ENCODE results near the gene VASH1. TPM values are rescaled to one million over a fixed set of nuclear protein-coding genes. Genes with fewer than 3 reads are reported as not detected.

VASH1 gene
- polyA plus RNA-seq, 1 of the 3 experiments (the other 2 are of a cell fraction), result 4.9 TPM

DNA sequence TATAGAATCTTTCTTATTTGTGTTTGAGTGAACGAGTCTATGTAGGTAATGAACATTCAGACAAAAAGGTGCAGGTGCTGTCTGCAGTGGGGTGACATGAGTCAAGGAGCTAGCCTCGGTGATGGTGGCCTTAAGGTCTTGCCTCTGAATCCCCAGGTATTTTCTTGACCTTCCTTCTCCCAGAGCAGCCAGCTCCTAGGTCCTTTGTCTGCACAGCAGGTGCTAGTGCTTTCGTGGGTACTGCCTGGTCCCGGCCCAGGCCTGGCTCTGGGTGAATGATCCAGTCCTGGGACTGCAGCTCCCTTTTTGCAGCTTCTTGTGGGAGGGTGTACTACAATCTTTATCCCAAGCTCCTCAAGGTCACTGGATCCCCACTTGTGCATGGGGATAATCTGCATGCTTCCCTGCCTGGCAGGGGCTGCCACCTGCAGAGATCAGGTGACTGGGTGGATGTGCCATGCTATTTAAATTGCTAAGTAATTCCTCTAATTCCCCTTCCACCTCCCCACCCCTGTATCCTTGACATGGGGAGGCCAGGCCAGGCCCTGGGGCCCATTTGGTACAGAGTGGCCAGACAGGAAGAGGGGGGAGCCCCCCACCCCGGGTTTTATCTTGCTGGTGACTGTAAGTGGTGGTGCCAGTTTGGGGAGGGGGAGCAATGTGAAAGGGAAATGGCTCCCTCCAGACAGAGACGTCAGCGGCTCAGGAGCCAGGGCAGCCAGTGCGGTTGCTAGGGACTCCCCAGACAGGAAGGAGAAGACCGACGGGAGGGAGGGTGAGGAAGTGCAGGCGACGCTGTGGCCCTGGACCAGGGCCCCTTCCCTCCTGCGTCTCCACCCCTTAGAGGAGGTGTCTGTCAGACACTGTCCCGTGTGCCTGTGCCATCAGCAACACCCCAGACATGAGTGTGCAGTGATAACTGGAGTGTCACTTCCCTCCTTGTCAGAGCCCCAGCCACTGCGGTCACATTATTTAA, 6.7 kb downstream of the VASH1 start:
- Histone ChIP-seq H3K79me2 (ENCODE audit: insufficient read depth) (no peaks in the 10 kb centered on the region), H2AFZ (ENCODE audit: low read depth) (no peak overlapping the region), H3K9ac (no peak overlapping the region), H3K9me2 (no peaks in the 10 kb centered on the region), H3K4me2 (no peak overlapping the region), H4K20me1 (ENCODE audit: insufficient read depth) (no peaks in the 10 kb centered on the region), H3K27ac (ENCODE audit: low read depth in 2 of 2, low read length in 1 of 2) (peak overlapping the region in 1 of 2 experiments; percentile 75; a peak in 2 of 4 replicates), H3K4me1 (ENCODE audit: control insufficient read depth in 1 of 2, insufficient read depth in 2 of 2, low read depth in 1 of 2, low read length in 1 of 2) (peaks cover 5 to 38% of the 10 kb centered on the region in 2 experiments; a peak in 2 of 4 replicates), H3K27me3 (ENCODE audit: insufficient read depth) (no peaks in the 10 kb centered on the region), H3K9me3 (no peaks in the 10 kb centered on the region), H3K36me3 (replicated peaks in 1 of 2; ENCODE audit: control insufficient read depth in 1 of 2, insufficient read depth in 2 of 2, low read length in 1 of 2) (no peaks in the 10 kb centered on the region), H3K4me3 (ENCODE audit: low read depth in 2 of 2, low read length in 1 of 2) (no peak overlapping the region), H3F3A (replicated peaks; ENCODE audit: insufficient read depth) (peaks cover 2% of the 10 kb centered on the region)
- ChIA-PET POLR2A (no interaction called here), CTCF (interaction anchor here (1.1 to 5.7 kb wide), 4 partner anchors 17 to 104 kb away, joined by 4 to 23 read pairs (median 10); no protein-coding TSS in a partner anchor)
- DNase-seq, result peak; percentile 76
- TF ChIP-seq RCOR1 (IDR thresholded peaks at IDR 0.05; ENCODE audit: low read length) (no peak), JUND (IDR thresholded peaks at IDR 0.05) (no peak), TCF12 (IDR thresholded peaks at IDR 0.05) (no peak), SIN3A (IDR thresholded peaks at IDR 0.05; ENCODE audit: borderline replicate concordance, low read depth, low read length) (no peak), RFX5 (IDR thresholded peaks at IDR 0.05; ENCODE audit: low read length) (no peak), GABPA (IDR thresholded peaks at IDR 0.05; ENCODE audit: low read depth) (no peak), RAD21 (IDR thresholded peaks at IDR 0.05; ENCODE audit: low read length) (no peak), ELF1 (IDR thresholded peaks at IDR 0.05) (no peak), TEAD4 (IDR thresholded peaks at IDR 0.05; ENCODE audit: borderline replicate concordance, insufficient read depth) (no peak), EP300 (IDR thresholded peaks at IDR 0.05; ENCODE audit: borderline replicate concordance in 1 of 2, low read depth in 1 of 2, low read length in 1 of 2) (no peak), YY1 (IDR thresholded peaks at IDR 0.05; ENCODE audit: low read depth) (no peak)
- 80% methylated on average over 14 of the region's 15 CpGs for WGBS (ENCODE audit: low lambda C conversion rate)

DNA sequence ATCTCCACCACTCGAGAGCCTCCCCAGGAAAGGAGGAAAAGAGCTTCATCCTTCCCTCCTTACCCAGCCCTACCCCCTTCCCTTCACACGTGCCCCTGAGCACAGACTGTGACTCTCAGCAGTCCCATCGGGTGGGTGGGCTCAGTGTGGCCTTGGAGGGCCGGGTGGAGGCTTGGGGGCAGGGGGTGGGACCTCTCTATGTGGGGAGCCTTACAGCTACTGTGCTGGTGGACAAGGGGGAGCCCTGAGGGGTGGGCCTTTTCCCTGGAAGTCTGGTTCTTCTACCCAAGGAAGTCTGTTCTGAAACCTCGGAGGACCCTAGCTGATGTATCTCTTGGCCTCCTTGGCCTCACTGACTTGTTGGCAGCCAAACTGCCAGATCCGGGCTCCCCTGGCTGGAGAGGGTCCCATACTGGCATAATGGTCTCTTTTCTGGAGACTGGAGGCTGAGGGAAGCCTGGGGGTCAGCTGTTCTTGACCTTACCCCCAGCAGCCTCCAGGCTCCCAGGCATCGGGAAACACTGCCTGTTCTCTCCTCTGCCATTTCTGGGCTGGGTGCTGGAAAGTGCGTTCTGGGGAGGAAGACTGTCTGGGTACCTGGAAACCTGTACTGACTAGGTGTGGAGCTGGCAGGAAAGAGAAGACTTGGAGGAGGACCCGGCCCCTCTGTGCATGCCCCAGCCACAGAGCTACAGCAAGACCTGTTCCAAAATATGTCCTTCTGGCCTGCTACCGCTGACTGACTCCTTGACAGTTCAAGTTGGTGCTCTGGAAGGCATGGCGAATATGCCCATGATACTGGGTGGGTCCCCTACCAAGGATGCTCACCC, 7.6 kb downstream of the VASH1 start:
- peaks cover 12 to 38% of the 10 kb centered on the region in 2 experiments for H3K4me1 ChIP-seq (ENCODE audit: control insufficient read depth in 1 of 2, insufficient read depth in 2 of 2, low read depth in 1 of 2, low read length in 1 of 2)
- no peaks in the 10 kb centered on the region for H3K36me3 ChIP-seq (replicated peaks in 1 of 2; ENCODE audit: control insufficient read depth in 1 of 2, insufficient read depth in 2 of 2, low read length in 1 of 2)
- no peak overlapping the region for H3K4me3 ChIP-seq (ENCODE audit: low read depth in 2 of 2, low read length in 1 of 2)
- CTCF ChIA-PET, result interaction anchor here (0.9 to 5.7 kb wide), 4 partner anchors 11 to 301 kb away, joined by 3 to 23 read pairs (median 16); no protein-coding TSS in a partner anchor
- H3K9ac ChIP-seq, result no peak overlapping the region
- H4K20me1 ChIP-seq (ENCODE audit: insufficient read depth), result no peaks in the 10 kb centered on the region
- WGBS (ENCODE audit: low lambda C conversion rate), result 73% methylated on average over 9 of the region's 11 CpGs
- peak overlapping the region in 1 of 2 experiments; percentile 75; a peak in 2 of 4 replicates for H3K27ac ChIP-seq (ENCODE audit: low read depth in 2 of 2, low read length in 1 of 2)
- TF ChIP-seq RAD21 (IDR thresholded peaks at IDR 0.05; ENCODE audit: low read length) (no peak), SMC3 (IDR thresholded peaks at IDR 0.05; ENCODE audit: low read depth, low read length) (no peak), MEF2A (IDR thresholded peaks at IDR 0.05; ENCODE audit: borderline replicate concordance, low read depth) (no peak), GABPA (IDR thresholded peaks at IDR 0.05; ENCODE audit: low read depth) (no peak), SIN3A (IDR thresholded peaks at IDR 0.05; ENCODE audit: borderline replicate concordance, low read depth, low read length) (no peak), FOSL2 (IDR thresholded peaks at IDR 0.05; ENCODE audit: borderline replicate concordance, low read depth) (no peak), NRF1 (IDR thresholded peaks at IDR 0.05; ENCODE audit: low read depth, low read length) (no peak), TCF12 (IDR thresholded peaks at IDR 0.05) (no peak), ELF1 (IDR thresholded peaks at IDR 0.05) (no peak), POLR2AphosphoS5 (IDR thresholded peaks at IDR 0.05; ENCODE audit: low read depth, low read length) (no peak)
- TF ChIP-seq, protein P1, sequence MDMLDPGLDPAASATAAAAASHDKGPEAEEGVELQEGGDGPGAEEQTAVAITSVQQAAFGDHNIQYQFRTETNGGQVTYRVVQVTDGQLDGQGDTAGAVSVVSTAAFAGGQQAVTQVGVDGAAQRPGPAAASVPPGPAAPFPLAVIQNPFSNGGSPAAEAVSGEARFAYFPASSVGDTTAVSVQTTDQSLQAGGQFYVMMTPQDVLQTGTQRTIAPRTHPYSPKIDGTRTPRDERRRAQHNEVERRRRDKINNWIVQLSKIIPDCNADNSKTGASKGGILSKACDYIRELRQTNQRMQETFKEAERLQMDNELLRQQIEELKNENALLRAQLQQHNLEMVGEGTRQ (IDR thresholded peaks at IDR 0.05; ENCODE audit: borderline replicate concordance, low read depth, low read length), result no peak
- TF ChIP-seq, protein P2, sequence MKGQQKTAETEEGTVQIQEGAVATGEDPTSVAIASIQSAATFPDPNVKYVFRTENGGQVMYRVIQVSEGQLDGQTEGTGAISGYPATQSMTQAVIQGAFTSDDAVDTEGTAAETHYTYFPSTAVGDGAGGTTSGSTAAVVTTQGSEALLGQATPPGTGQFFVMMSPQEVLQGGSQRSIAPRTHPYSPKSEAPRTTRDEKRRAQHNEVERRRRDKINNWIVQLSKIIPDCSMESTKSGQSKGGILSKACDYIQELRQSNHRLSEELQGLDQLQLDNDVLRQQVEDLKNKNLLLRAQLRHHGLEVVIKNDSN (IDR thresholded peaks at IDR 0.05; ENCODE audit: borderline replicate concordance, low read depth), result no peak
- H2AFZ ChIP-seq (ENCODE audit: low read depth), result no peak overlapping the region
- DNase-seq, result no peak
- H3K9me3 ChIP-seq, result no peaks in the 10 kb centered on the region
- H3K79me2 ChIP-seq (ENCODE audit: insufficient read depth), result no peaks in the 10 kb centered on the region
- POLR2A ChIA-PET, result no interaction called here
- H3K4me2 ChIP-seq, result no peak overlapping the region
- no peaks in the 10 kb centered on the region for H3K27me3 ChIP-seq (ENCODE audit: insufficient read depth)
- no peaks in the 10 kb centered on the region for H3K9me2 ChIP-seq
- peaks cover under 1% of the 10 kb centered on the region for H3F3A ChIP-seq (replicated peaks; ENCODE audit: insufficient read depth)

All from SK-N-SH (cell line).